Esophagus muscularis mucosa (tissue), 4 donors: Measurements from ENCODE around the gene RASSF1. TPM values are rescaled to one million over a fixed set of nuclear protein-coding genes. Genes with fewer than 3 reads are reported as not detected.
A peak's percentile ranks its signal among the peaks of the same experiment; 100 is the strongest.

Source experiments
- DNase-seq: peaks from one replicate; pipeline ENCODE4 v3.0.0-alpha.2; 2017; ENCODE audit errors: extremely low spot score
- H3K27ac ChIP-seq, 4 donors: fragments of 200-600 bp; sonication (generic); replicated peaks in 1 of 4; 1 replicate in 3 of 4; 2 replicates in 1 of 4; pipeline ENCODE4 v1.5.1; 2016 to 2019; ENCODE audit warnings: mild to moderate bottlenecking in 1 of 4
- H3K27me3 ChIP-seq, 4 donors: fragments of 200-600 bp; sonication (generic); one replicate each; pipeline versions ENCODE4 v1.5.1 to v1.6.0; 2016 to 2019
- H3K36me3 ChIP-seq, 4 donors: fragments of 200-600 bp; sonication (generic); one replicate each; pipeline ENCODE4 v1.5.1; 2016 to 2019
- H3K4me1 ChIP-seq, 4 donors: fragments of 200-600 bp; sonication (generic); one replicate each; pipeline ENCODE4 v1.5.1; 2016 to 2019
- H3K4me3 ChIP-seq, 4 donors: fragments of 200-600 bp; sonication (generic); 1 replicate in 2 of 4; 2 replicates in 2 of 4; pipeline ENCODE4 v1.5.1; 2016 to 2019; ENCODE audit warnings: mild to moderate bottlenecking in 4 of 4, moderate library complexity in 1 of 4
- H3K9me3 ChIP-seq, 4 donors: fragments of 200-600 bp; sonication (generic); 1 replicate in 3 of 4; 2 replicates in 1 of 4; pipeline ENCODE4 v1.5.1; 2016 to 2019
- EP300 ChIP-seq: sonication (generic); formaldehyde crosslinking; IDR thresholded peaks from one replicate; pipeline ENCODE4 v1.6.1; 2017; ENCODE audit warnings: antibody characterized with exemption
- POLR2A ChIP-seq: fragments of 450-650 bp; IDR thresholded peaks from one replicate; pipeline ENCODE4 v1.6.1; 2017; ENCODE audit warnings: antibody characterized with exemption, moderate library complexity, mild to moderate bottlenecking, low read depth
- POLR2AphosphoS5 ChIP-seq, 2 donors: sonication (generic); formaldehyde crosslinking; IDR thresholded peaks; one replicate each; pipeline ENCODE4 v1.6.1; 2017; ENCODE audit warnings: antibody characterized with exemption in 2 of 2
- WGBS: methylation state at CpG from one replicate; pipeline ENCODE4 v1.1.5; 2018; 5-methylcytosine and 5-hydroxymethylcytosine counted together
- intact Hi-C: fragments of 100-400 bp; cut with DNase I; formaldehyde crosslinking; loops from one replicate; pipeline ENCODE4 v1.15.1; 2023
- total RNA-seq, 4 donors: library from RNA; depleted of rRNA; stranded (reverse); fragments of >200 nt; gene quantifications; one replicate each; pipeline versions ENCODE4 v1.1.0 to v1.2.1, GENCODE V29; 2016
- TF ChIP-seq, protein P1 (sequence below), 3 experiments: fragments of 200-600 bp in 2 of 3; fragments of 450-650 bp in 1 of 3; sonication (generic) in 2 of 3; IDR thresholded peaks; one replicate each; pipeline ENCODE4 v1.5.1; 2017 to 2019; ENCODE audit warnings: antibody characterized with exemption in 3 of 3, mild to moderate bottlenecking in 2 of 3, moderate library complexity in 1 of 3

Gene RASSF1
- total RNA-seq, 4 donors from 2014 or later, result 28.7 to 44.2 (median 33.2) TPM

DNA sequence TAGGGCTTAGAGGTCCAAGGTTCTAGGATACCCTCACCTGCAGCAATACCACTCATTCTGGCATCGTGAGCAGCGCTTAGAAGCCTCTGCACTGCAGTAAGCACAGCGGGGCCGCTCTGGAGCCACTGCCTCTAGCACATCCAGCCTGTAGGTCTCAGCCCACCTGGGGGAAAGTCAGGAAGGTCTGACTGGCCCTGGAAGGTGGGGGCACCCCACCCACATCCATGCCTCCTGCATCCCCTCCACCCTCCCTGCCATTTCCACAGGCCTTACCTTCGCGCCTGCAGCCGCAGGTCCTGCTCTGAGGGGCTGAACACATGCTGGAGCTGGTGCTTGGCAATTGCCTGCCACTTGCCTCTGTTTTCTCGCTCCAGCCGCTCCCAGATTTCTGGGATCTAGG, 901 bp upstream of the RASSF1 start:
- Histone ChIP-seq H3K27ac (peak overlapping the region; percentile 96 to 100 (median 98)), H3K27me3 (peaks cover 0 to 3% (median 0%) of the 10 kb centered on the region in 4 donors), H3K4me1 (peaks cover 44 to 66% (median 60%) of the 10 kb centered on the region in 4 donors), H3K4me3 (peak overlapping the region; percentile 57 to 74 (median 67)), H3K9me3 (no peaks in the 10 kb centered on the region), H3K36me3 (no peaks in the 10 kb centered on the region)
- DNase-seq, result no peak
- TF ChIP-seq, protein P1, sequence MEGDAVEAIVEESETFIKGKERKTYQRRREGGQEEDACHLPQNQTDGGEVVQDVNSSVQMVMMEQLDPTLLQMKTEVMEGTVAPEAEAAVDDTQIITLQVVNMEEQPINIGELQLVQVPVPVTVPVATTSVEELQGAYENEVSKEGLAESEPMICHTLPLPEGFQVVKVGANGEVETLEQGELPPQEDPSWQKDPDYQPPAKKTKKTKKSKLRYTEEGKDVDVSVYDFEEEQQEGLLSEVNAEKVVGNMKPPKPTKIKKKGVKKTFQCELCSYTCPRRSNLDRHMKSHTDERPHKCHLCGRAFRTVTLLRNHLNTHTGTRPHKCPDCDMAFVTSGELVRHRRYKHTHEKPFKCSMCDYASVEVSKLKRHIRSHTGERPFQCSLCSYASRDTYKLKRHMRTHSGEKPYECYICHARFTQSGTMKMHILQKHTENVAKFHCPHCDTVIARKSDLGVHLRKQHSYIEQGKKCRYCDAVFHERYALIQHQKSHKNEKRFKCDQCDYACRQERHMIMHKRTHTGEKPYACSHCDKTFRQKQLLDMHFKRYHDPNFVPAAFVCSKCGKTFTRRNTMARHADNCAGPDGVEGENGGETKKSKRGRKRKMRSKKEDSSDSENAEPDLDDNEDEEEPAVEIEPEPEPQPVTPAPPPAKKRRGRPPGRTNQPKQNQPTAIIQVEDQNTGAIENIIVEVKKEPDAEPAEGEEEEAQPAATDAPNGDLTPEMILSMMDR (IDR thresholded peaks at IDR 0.05), result no peak
- TF ChIP-seq POLR2AphosphoS5 (IDR thresholded peaks at IDR 0.05), result no peak
- WGBS, result 87% methylated on average over 5 of the region's 9 CpGs
- intact Hi-C loops, result no loop called here

DNA sequence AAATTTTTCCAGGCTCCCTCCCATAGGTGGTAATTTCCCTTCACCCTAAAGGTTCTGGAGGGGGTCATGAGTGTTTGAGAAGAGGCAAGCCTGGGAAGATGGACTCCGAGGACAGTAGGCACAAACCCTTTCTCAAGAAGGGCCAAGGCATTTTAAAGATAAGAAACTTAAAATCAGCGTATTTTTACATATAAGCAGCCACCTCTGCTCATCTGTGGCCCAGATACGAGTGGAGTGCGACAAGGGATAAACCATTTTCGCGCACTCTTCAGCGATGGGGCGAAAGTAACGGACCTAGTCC, 539 bp downstream of the RASSF1 start:
- peaks cover 51 to 66% (median 64%) of the 10 kb centered on the region in 4 donors for H3K4me1 ChIP-seq
- intact Hi-C loops, result no loop called here
- no peaks in the 10 kb centered on the region for H3K9me3 ChIP-seq
- 46% methylated on average over 5 of the region's 9 CpGs for WGBS
- H3K4me3 ChIP-seq, result peak overlapping the region; percentile 57 to 74 (median 67)
- TF ChIP-seq, protein P1 (IDR thresholded peaks at IDR 0.05), result no peak
- no peak for TF ChIP-seq POLR2A
- no peak for TF ChIP-seq POLR2AphosphoS5 (IDR thresholded peaks at IDR 0.05)
- no peak for TF ChIP-seq EP300
- H3K27me3 ChIP-seq, result no peaks in the 10 kb centered on the region
- DNase-seq, result no peak
- H3K36me3 ChIP-seq, result no peaks in the 10 kb centered on the region
- H3K27ac ChIP-seq, result peak overlapping the region; percentile 96 to 100 (median 98)

DNA sequence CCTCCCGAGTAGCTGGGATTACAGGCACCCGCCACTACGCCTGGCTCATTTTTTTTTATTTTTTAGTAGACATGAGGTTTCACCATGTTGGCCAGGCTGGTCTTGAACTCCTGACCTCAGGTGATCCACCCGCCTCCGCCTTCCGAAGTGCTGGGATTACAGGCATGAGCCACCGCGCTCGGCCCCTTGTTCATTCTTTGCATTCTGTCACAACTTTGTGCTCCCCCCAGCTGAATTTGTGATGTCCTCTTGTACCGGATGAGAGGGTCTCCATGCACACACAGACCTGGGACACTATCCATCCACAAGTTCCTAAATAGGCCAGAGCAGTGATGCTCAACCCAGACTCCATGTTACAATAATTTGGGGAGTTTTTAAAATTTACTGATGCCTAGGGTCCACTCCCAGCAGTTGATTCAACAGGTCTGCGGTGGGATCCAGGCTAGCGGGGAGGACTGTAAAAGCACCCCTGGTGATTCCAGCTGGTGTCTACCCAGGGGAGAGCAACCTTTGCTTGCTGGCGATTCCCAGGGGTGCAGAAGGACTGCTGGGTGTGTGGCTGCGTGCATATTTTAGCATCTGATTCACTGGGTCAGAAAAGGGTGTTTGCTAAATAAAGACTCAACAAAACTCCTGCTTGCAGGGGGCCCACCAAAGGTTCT, 1.0 kb downstream of the RASSF1 start:
- no peaks in the 10 kb centered on the region for H3K36me3 ChIP-seq
- H3K9me3 ChIP-seq, result no peaks in the 10 kb centered on the region
- H3K27me3 ChIP-seq, result no peaks in the 10 kb centered on the region
- TF ChIP-seq, protein P1 (IDR thresholded peaks at IDR 0.05), result no peak
- TF ChIP-seq EP300 (no peak), POLR2AphosphoS5 (IDR thresholded peaks at IDR 0.05) (no peak), POLR2A (no peak)
- peaks cover 55 to 69% (median 66%) of the 10 kb centered on the region in 4 donors for H3K4me1 ChIP-seq
- intact Hi-C loops, result no loop called here
- H3K4me3 ChIP-seq, result peak overlapping the region; percentile 57 to 74 (median 67)
- H3K27ac ChIP-seq, result peak overlapping the region; percentile 96 to 100 (median 98)
- DNase-seq, result no peak
- whole genome bisulfite sequencing, result 81% methylated on average over 13 of the region's 14 CpGs

DNA sequence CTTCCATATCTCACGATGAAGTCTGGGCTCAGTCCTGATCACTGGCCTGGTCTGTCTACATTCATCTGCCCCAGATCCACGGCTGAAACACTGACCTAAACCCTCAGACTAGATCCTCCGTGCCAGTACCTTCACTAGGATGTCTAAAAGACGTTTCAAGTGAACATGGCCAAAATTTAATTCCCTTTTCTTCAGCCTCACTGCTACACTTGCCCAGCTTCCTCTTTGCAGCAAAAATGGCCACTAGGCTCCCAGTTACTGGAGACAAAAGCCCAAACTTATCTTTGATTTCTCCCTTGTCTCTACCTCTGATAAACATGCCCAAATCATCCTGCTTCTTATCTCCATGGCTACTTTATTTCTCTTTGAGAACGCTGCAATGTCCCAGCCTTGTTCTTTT, 1.7 kb downstream of the RASSF1 start:
- H3K27ac ChIP-seq, result peak overlapping the region; percentile 96 to 100 (median 98)
- no peak for DNase-seq
- intact Hi-C loops, result no loop called here
- WGBS, result 67% methylated on average over 5 of the region's 5 CpGs
- no peaks in the 10 kb centered on the region for H3K27me3 ChIP-seq
- no peaks in the 10 kb centered on the region for H3K9me3 ChIP-seq
- H3K4me1 ChIP-seq, result peaks cover 61 to 76% (median 73%) of the 10 kb centered on the region in 4 donors
- H3K36me3 ChIP-seq, result no peaks in the 10 kb centered on the region
- no peak for TF ChIP-seq POLR2AphosphoS5 (IDR thresholded peaks at IDR 0.05)
- TF ChIP-seq POLR2A, result no peak
- TF ChIP-seq, protein P1 (IDR thresholded peaks at IDR 0.05), result no peak
- no peak for TF ChIP-seq EP300
- peak overlapping the region; percentile 74 to 92 (median 88) for H3K4me3 ChIP-seq
